Measurements from ENCODE around the gene LIPG. TPM values are rescaled to one million over a fixed set of nuclear protein-coding genes. Genes with fewer than 3 reads are reported as not detected.
"Not testable (repeated sequence)": the region's sequence is repeated elsewhere in the genome, so short reads cannot be mapped to it uniquely, and the experiment has no call there.

LIPG gene
- total RNA-seq, 2 experiments from 2014 or later = not detected

DNA sequence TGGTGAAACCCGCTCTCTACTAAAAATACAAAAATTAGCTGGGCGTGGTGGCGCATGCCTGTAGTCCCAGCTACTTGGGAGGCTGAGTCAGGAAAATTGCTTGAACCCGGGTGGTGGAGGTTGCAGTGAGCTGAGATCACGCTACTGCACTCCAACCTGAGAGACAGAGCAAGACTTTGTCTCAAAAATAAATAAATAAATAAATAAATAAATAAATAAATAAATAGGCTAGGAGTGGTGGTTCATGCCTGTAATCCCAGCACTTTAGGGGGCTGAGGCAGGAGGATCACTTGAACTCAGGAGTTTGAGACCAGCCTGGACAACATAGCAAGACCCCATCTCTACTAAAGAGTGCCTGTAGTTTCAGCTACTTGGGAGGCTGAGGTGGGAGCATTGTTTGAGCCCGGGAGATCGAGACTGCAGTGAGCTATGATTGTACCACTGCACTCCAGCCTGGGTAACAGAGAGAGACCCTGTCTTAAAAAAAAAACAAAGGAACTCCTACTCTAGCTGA lies 38.2 kb upstream of the LIPG start:
- BruUV-seq (replicated peaks); CTCF ChIA-PET (ENCODE audit: unreplicated experiment); H3K36me3 ChIP-seq (ENCODE audit: insufficient read depth, low read length); H4K20me1 ChIP-seq (ENCODE audit: insufficient read depth, low read length); H3K4me1 ChIP-seq (ENCODE audit: insufficient read depth, low read length, poor library complexity, severe bottlenecking); H3K4me2 ChIP-seq (ENCODE audit: low read length); H2AFZ ChIP-seq (ENCODE audit: low read length); H3K9me2 ChIP-seq (ENCODE audit: insufficient read depth, low read length); H3K27ac ChIP-seq (ENCODE audit: low read depth, low read length, poor library complexity, severe bottlenecking); H3K4me3 ChIP-seq (ENCODE audit: low read depth, low read length, poor library complexity, severe bottlenecking); DNase-seq (ENCODE audit: low spot score); intact Hi-C loops (cut with micrococcal nuclease; ENCODE audit: unreplicated experiment); H3K9me3 ChIP-seq (ENCODE audit: low read length); H3K79me2 ChIP-seq (ENCODE audit: insufficient read depth, low read depth, low read length); POLR2A ChIA-PET: not testable (repeated sequence)

DNA sequence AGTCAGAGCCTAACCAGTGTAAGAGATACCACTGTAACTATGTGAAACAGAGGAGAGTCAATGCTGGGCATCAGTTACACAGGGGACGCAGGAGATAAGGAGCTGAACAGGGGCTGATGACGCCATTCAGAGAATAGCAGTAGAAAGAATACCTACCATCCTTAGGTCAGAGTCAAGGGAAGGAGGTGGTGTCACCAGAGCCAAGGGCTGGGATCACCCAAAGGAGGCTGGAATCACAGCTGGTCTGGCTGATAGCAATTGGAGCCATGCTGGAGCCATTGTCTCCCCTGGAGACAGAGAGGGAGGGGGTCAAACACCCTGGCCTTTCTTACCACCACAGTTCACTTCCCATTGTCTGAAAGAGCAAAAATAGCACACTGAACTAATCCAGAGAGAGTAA lies 37.5 kb upstream of the LIPG start:
- Histone ChIP-seq H3K27ac (ENCODE audit: low read depth, low read length, poor library complexity, severe bottlenecking) (no peak overlapping the region), H3K4me1 (ENCODE audit: insufficient read depth, low read length, poor library complexity, severe bottlenecking) (no peaks in the 10 kb centered on the region), H3K36me3 (ENCODE audit: insufficient read depth, low read length) (no peaks in the 10 kb centered on the region), H2AFZ (ENCODE audit: low read length) (no peak overlapping the region), H3K9me3 (ENCODE audit: low read length) (no peaks in the 10 kb centered on the region), H3K79me2 (ENCODE audit: insufficient read depth, low read depth, low read length) (no peaks in the 10 kb centered on the region), H3K4me3 (ENCODE audit: low read depth, low read length, poor library complexity, severe bottlenecking) (no peak overlapping the region), H3K9me2 (ENCODE audit: insufficient read depth, low read length) (no peaks in the 10 kb centered on the region), H3K4me2 (ENCODE audit: low read length) (no peak overlapping the region), H4K20me1 (ENCODE audit: insufficient read depth, low read length) (no peaks in the 10 kb centered on the region)
- BruUV-seq (replicated peaks) = no TSS peak
- no peak for DNase-seq (ENCODE audit: low spot score)
- CTCF ChIA-PET (ENCODE audit: unreplicated experiment) = no interaction called here
- POLR2A ChIA-PET = no interaction called here
- TF ChIP-seq, protein P1, sequence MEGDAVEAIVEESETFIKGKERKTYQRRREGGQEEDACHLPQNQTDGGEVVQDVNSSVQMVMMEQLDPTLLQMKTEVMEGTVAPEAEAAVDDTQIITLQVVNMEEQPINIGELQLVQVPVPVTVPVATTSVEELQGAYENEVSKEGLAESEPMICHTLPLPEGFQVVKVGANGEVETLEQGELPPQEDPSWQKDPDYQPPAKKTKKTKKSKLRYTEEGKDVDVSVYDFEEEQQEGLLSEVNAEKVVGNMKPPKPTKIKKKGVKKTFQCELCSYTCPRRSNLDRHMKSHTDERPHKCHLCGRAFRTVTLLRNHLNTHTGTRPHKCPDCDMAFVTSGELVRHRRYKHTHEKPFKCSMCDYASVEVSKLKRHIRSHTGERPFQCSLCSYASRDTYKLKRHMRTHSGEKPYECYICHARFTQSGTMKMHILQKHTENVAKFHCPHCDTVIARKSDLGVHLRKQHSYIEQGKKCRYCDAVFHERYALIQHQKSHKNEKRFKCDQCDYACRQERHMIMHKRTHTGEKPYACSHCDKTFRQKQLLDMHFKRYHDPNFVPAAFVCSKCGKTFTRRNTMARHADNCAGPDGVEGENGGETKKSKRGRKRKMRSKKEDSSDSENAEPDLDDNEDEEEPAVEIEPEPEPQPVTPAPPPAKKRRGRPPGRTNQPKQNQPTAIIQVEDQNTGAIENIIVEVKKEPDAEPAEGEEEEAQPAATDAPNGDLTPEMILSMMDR (conservative IDR thresholded peaks at IDR 0.05; ENCODE audit: low read length) = no peak
- intact Hi-C loops (cut with micrococcal nuclease; ENCODE audit: unreplicated experiment) = no loop called here

DNA sequence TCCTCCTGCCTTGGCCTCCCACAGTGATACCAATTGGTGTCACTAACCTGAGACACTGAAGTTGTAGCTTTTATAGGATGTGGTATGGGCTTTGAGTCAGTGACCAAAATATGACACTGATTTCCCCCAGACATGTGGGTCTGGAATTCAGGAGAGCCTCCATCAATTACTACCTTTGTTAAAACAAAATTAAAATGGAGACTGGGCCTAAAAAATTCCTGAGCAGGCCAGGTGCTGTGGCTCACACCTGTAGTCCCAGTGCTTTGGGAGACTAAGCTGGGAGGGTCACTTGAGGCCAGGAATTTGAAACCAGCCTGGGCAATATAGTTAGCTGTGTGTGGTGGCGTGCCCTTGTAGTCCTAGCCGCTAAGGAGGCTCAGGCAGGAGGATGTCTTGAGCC lies 36.9 kb upstream of the LIPG start:
- H3K79me2 ChIP-seq (ENCODE audit: insufficient read depth, low read depth, low read length) = no peaks in the 10 kb centered on the region
- no peaks in the 10 kb centered on the region for H4K20me1 ChIP-seq (ENCODE audit: insufficient read depth, low read length)
- H3K36me3 ChIP-seq (ENCODE audit: insufficient read depth, low read length) = no peaks in the 10 kb centered on the region
- TF ChIP-seq, protein P1 (conservative IDR thresholded peaks at IDR 0.05; ENCODE audit: low read length) = no peak
- no peak for TF ChIP-seq EZH2phosphoT487 (IDR thresholded peaks at IDR 0.05; ENCODE audit: borderline replicate concordance, low read depth, low read length)
- no peak overlapping the region for H3K4me2 ChIP-seq (ENCODE audit: low read length)
- no TSS peak for BruUV-seq (replicated peaks)
- no peaks in the 10 kb centered on the region for H3K9me3 ChIP-seq (ENCODE audit: low read length)
- intact Hi-C loops (cut with micrococcal nuclease; ENCODE audit: unreplicated experiment) = no loop called here
- H3K9me2 ChIP-seq (ENCODE audit: insufficient read depth, low read length) = no peaks in the 10 kb centered on the region
- H3K4me1 ChIP-seq (ENCODE audit: insufficient read depth, low read length, poor library complexity, severe bottlenecking) = no peaks in the 10 kb centered on the region
- POLR2A ChIA-PET = no interaction called here
- no peak for DNase-seq (ENCODE audit: low spot score)
- CTCF ChIA-PET (ENCODE audit: unreplicated experiment) = no interaction called here
- H3K4me3 ChIP-seq (ENCODE audit: low read depth, low read length, poor library complexity, severe bottlenecking) = no peak overlapping the region
- H2AFZ ChIP-seq (ENCODE audit: low read length) = no peak overlapping the region
- H3K27ac ChIP-seq (ENCODE audit: low read depth, low read length, poor library complexity, severe bottlenecking) = no peak overlapping the region
